ENCODE measurements around the gene MIEN1.
"Not testable (repeated sequence)": the region's sequence is repeated elsewhere in the genome, so short reads cannot be mapped to it uniquely, and the experiment has no call there.

The MIEN1 gene, protein sequence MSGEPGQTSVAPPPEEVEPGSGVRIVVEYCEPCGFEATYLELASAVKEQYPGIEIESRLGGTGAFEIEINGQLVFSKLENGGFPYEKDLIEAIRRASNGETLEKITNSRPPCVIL

DNA sequence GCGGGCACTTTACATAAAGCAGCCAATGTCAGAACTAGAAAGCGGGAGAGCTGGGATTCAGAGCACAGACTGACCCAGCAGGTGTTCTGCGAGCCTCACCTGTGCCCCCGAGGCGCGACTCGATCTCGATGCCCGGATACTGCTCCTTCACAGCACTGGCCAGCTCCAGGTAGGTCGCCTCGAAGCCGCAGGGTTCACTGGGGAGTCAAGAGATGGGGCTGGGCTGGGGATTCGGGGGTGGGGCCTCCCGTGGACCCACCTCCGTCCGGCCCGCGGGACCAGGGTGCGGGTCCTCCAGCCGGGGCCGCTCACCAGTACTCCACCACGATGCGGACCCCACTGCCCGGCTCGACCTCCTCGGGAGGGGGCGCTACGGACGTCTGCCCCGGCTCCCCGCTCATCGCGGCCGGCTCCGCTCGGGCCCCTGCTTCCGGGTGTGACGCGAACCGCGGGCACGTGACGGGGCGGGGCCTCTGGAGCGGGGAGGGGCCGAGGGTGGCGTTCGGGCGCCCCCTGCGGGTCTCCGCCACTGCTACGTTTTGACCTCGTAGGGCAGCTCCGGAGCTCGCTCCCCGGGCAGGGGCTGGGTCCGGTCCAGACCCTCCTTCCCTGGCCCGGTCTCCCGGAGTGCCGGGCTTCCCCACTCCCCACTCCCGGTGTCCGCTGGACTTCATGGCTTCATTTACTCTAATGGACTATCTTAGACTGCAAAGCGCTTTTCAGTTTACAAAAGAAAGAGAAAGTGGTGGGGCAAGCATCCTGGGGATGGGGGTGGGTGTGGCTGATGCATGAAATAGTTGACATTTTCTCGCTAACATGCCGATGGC lies at the start of gene MIEN1:
Gene MIEN1, minus strand, starts transcription at position 438 of the 827 bp plus-strand sequence. Its CDS starts 37 bp downstream, at position 401.
- DNase-seq (ENCODE audit: low read depth): peak; percentile 35

DNA sequence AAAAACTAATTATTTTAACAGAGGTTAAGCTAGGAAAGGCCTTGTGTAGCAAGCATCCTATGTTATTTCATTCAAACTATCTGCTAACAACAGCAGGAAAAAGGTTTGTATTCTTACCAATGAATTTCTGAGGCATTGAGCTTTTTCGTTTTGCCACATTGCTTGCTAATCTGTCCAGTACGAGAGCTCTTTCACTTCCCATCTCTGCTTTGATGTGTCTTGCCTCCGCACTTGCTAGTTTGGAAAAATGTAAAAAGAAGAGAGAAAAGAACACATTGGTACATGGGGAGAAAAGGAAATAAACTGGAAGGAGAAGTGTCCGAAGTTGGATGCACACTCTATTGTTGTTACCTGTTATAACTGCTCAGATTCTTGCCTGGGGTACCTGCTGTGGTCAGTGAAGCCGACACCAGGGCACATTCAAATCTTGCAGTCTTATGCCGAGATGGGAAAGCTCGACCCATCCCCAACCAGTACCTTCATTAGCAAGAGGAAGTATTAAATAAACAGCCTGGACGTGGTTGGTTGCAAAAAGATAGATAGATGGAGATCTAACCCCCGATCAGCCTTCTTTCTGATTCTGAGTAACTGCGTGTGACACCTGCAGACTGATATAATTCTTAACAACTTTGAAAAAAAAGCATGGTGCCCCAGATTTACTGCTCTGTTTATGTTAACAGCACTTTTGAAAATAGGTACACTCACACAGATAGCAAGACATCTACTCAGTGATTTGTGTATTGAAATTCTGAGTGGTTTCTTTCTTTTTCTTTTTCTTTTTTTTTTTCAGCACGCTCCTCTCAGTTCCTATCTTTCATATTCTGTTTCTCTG lies 47.4 kb upstream of the MIEN1 start:
- DNase-seq (ENCODE audit: low read depth): no peak

DNA sequence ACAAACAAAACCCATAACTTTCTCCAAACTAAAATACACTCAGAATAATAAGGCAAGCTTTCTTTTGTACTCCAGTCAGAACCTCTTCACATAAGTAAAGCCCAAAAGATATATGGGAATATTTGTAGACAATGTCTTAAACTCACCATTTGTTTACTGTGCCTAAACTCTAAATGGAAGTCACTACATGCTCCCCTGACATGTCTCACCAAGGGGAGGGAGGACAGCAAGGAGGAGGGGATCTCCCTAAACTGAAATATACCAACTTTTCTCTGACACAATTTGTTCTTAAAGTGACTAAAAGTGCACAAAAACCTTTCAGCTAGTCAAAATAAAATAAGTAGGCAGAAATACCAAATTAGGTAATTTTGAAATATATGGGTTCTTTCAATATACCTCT lies 45.9 kb upstream of the MIEN1 start:
- DNase-seq (ENCODE audit: low read depth): no peak

DNA sequence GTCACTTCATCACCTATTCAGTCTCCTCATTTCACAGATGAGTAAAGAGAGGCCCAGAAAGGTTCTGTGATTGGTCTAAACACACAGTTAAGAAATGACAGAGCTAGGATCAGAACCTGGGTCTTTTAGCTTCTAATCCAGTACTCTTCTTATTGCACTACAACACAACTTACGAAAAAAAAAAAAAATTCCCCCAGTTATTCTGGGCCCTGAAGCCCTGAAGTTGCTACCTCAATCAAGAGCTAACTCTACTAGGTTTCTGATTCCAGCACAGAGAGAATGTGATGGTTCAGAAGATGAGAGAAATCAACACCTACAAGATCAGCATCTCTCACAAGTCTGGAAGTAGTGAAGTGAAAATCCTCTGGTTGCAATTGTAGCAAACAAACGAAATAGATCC lies 44.7 kb upstream of the MIEN1 start:
- no peak for DNase-seq (ENCODE audit: low read depth)

DNA sequence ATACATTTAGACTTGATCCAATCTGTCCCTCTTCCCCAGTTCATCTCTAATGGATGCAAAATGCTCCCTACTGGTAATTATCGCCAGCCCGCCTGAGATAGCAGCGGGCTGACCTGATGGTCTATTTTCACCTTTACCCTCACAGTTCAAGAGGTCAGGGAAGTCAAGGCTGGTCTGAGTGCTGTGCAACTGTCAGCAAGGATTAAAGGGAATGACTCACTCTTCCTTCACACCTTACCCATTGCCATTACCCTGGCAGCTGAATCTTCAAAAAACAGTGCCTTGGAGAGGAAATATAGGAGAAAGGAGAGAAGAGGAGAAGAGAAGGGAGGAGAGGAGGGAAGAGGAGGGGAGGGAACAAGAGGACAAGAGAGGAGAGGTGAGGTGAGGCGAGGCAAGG lies 43.7 kb upstream of the MIEN1 start:
- no peak for DNase-seq (ENCODE audit: low read depth)

DNA sequence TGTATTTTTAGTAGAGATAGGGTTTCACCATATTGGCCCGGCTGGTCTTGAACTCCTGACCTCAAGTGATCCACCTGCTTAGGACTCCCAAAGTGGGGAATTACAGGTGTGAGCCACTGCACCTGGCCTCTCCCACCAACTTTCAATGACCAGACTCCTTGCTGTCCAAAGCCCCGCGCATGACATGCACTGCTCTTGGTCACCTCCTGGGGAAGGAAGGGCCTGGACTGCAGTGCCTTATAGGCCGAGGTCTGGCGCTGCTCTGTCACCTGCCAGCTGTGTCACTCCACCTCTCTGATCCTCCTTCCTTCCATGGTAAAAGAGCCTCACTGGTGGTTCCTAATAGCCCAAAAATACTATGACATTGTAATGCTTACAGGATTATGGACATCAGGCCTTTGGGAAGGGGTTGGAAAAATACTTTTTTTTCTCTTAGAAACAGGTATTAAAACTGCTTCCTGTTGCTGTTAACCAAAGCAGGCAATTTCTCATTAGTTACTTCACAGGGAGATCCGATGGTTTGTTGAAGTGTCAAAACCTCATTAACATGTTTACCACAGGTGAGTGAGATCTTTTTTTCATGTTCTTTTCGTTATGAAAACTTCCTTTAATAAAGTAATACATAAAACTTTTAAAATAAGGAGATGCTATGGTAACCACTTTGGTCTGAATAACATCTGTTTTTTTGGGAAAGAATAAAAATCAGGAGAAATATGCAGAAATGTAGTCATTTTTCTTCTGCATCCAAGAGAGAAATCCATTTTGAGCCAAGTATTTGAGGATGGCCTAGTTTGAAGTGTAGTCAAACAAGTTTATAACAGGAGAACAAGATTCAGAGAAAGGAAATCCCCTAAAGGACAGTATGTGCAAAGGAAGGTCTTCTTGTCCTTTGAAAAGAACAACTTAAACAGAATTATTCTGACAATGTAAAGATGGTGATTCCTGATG lies 42.9 kb upstream of the MIEN1 start:
- no peak for DNase-seq (ENCODE audit: low read depth)

DNA sequence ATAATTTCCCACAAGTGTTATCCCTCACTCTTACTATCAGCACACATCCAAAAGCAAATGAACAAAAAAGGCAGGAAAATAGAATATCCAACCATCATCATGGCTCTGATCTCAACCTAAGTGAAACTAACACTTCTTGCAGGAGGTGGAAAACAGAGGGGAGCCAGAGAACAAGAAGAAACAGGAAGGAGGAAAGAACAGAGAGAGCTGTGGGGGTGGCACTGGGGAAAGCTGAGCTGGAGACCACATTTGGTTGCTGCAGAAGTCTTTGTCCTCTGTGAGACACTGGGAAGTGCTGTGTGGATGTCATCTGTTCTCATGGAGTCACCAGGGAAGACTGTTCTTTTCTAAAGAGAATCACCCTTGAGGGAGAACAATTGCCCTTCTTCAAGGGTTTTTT lies 42.1 kb upstream of the MIEN1 start:
- no peak for DNase-seq (ENCODE audit: low read depth)

DNA sequence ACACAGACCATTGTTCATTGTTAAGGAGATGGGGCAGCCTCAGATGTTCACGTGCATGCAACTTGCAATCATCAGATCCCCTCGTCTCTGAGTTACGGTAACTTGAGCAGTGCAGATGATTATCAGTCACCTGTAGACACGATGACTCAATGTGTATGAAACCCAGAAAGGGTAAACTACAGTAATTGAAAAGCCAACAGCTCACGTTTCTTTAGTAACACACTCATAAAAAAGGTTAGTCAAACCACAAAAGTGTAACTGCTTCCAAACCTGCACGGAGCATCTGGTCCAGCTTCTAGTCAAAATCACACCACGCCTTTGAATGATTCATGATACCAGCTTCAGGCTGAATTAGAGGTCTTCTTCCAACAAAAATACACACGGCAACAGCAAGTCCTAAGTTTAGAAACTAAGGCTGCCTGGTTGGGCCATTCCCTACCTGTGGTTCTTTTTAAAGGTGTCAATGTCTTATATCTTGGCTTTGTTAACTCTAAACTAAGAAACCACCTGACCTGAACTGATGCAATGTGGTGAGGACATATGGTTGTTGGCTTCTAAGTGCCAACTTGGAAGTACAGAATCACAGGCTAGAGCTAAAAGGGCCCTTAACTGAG lies 39.7 kb upstream of the MIEN1 start:
- peak; percentile 68 for DNase-seq (ENCODE audit: low read depth)

DNA sequence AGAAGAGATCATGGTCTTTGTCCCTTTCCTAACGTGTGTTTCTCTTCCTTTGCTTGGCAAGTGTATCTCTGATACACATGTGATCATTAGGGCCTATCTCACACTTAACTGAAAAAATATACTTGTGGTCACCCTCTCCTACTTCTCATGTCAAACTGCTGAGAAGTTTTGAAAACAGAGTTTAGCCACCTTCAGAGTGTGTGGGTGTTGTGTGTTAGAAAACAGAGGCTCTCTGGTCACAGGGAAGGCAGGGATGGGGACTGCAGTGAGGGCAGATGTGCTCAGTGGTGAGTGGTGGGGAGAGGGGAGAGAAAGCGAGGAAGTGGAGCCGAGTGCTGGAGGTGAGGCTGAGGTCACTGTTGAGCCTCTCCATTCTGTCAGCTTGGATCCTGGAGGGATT lies 36.8 kb upstream of the MIEN1 start:
- DNase-seq (ENCODE audit: low read depth): no peak

DNA sequence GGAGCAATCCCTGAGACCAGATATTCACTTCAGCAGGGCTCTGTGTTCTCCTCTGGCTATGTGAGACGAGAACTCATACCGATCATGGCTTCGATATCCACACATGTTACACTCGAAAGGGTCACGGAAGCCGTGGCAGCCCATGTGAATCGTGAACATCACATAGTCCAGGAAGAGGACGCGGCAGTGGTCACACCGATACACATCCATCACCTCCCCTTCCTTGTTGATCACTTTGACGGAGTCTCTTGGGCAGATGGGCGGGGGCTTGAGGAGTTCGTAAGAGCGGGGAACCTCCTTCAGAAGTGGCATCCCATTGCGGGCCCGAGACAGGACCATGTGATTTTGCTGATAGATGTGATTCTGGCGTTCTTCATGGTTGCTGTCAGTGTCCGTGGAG lies 35.4 kb upstream of the MIEN1 start:
- no peak for DNase-seq (ENCODE audit: low read depth)

DNA sequence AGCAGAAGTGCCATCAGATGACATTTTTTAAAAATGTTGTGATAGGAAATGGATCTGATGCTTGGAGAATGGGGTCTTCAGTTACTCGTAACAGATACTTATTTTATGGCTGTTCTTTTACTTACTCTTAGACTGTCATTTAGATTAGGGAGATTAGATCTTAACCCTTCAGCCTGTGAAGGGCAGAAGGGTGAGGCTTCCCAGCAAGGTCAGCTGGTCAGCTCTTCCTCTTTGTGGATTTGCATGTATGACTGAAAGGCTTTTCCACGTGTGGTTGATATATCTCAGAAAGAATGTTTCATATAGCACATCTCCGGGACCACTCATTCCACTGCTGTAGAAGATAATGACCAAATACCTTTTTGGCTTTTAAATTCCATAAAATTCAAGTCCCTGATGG lies 34.8 kb upstream of the MIEN1 start:
- DNase-seq (ENCODE audit: low read depth): no peak

DNA sequence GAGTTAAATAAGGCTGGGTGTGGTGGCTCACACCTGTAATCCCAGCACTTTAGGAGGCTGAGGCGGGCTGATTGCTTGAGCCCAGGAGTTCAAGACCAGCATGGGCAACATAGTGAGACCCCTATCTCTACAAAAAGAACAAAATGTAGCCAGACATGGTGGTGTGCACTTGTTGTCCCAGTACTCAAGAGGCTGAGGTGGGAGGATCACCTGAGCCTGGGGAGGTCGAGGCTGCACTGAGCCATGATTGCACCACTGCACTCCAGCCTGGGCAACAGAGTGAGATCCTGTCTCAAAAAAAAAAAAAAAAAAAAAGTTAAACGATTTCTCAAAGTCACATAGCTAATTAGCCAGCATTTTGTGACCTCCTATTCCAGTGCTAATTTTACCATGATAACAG lies 33.8 kb upstream of the MIEN1 start:
- not testable (repeated sequence) for DNase-seq (ENCODE audit: low read depth)

DNA sequence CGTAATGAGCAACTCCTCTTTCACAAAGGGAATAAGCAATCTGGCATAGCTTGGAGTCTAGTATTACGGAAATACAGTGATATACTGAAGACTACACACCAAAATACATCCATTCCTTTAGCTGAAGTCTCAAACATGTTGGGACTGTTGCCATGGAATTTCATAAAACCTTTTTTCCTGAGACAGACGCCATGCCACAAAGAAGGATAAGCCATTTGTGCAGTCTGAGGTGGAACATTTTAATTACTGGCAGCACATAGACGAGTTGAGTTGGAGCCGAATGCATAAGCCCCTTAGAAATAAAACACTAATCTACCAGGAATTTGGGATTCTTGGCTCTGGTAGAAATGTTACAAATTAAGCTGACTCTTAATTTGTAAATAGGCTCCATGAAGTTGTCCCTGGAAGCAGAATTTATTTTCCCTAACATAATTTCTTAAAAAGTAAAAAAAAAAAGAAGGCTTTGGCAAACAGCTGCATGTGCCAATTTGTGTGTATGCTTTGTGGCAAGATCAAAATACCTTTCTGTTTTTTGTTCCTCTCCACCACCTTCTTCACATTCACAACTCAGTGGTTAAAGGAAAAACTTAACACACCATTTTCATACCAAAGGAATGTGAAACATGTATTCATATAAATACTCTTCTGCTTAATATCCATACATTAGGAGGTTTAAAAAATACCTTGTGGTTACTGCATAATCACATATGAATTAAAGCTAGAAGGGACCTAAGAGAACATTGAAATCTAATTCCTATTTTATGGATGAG lies 32.9 kb upstream of the MIEN1 start:
- DNase-seq (ENCODE audit: low read depth): no peak

DNA sequence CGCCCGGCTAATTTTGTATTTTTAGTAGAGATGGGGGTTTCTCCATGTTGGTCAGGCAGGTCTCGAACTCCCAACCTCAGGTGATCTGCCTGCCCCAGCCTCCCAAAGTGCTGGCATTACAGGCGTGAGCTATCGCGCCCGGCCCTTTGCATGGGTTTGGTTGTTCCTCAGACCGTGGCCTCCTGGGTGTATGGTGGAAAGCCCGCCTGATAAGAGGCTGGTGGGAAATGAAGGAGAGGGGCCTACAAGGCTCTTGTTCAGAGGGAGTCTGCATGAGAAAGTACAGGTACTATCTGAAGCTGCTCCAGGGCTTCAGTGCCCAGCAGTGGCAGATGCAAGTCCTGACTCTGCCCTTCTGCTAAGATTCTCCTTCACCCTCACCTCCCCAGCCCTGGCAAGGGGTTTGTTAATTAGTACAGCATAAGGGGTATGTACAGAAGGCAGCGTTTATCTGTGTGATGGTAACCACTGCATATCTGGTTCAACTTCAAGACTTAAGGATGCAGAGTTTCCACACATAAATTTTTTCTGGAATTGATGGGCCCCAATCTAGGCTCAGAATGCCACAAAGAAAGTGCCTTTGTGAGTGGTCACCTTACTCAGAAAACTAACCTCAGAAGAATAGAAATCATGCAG lies 31.6 kb upstream of the MIEN1 start:
- no peak for DNase-seq (ENCODE audit: low read depth)

DNA sequence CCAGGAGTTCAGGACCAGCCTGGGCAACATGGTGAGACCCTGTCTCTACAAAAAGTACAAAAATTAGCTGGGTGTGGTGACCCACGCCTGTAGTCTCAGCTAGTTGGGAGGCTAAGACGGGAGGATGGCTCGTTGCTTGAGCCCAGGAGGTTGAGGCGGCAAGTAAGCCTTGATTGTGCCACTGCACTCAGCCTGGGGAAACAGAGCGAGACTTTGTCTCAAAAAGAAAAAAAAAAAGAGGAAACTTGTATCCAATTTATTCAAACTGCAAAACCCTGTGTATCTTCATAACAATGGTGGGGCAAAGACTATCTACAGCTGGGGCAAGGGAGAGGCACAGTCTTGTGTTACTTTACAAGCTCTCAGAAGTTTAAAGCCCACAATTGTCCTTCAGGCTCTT lies 28.9 kb upstream of the MIEN1 start:
- DNase-seq (ENCODE audit: low read depth): no peak

DNA sequence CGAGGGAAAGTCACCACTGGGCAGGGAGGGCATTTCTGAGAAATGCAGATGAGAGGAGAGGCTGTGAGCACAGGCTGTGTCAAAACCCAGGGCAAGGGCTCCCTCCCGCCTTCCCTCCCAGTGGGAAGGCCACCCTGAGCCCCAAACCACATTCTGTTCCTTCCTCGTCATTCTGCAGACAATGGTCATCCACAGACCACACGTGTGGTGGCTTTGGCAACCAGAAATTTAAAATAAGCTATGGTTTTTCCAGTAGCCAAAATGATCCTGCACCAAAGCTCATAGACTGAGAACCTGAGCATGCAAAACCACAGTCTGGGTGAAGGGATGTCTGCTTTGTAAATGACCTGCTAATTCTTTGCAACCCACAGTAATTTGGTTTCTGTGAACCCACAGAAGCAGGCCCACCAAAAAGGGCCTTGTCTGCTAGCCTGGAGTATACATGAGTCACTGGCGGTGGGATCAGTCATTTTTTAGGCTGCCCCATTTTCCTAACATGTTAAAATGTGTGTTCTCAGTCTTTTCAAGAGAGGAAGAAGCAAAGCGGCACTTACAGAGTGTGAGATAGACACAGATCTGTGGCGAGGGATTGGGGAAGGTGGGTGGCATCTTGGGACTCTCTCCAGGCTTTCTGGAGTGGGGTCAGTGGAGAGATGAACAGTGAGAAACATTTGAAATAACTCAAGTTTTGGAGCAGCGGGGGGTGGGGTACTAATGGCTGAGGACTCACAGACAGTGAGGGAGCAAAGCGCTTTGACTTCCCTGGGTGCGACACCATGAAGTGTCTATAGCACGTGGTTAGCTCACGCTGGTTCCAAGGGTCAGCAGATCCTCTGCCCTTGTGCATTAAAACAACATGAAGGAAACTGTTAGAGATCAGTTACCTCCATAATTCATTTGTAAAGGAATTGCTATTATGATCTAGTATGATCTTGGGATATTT lies 27.9 kb upstream of the MIEN1 start:
- DNase-seq (ENCODE audit: low read depth): no peak

DNA sequence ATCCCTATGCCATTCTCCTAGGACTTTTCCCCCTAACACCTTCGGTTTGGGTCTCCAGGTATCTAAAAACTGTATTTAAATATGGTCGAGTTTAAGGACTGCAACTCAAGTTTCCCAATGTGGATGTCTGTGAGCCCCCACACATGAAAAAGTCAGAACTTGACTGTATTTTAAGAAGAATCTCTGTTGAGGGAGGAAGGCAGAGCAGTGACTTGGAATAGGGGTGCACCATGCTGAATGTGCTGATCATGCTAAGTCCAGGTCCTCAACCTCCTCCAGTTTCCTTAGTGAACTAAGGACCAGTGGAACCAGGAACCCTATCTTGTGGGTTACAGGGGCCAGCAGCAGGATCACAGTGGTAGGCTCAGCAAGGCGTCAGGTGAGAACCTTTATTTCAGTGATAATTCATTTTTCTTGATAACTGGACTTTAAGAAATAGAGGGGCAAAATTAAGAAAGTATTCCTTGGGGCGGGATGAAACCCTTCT lies 26.9 kb upstream of the MIEN1 start:
- DNase-seq (ENCODE audit: low read depth): no peak

DNA sequence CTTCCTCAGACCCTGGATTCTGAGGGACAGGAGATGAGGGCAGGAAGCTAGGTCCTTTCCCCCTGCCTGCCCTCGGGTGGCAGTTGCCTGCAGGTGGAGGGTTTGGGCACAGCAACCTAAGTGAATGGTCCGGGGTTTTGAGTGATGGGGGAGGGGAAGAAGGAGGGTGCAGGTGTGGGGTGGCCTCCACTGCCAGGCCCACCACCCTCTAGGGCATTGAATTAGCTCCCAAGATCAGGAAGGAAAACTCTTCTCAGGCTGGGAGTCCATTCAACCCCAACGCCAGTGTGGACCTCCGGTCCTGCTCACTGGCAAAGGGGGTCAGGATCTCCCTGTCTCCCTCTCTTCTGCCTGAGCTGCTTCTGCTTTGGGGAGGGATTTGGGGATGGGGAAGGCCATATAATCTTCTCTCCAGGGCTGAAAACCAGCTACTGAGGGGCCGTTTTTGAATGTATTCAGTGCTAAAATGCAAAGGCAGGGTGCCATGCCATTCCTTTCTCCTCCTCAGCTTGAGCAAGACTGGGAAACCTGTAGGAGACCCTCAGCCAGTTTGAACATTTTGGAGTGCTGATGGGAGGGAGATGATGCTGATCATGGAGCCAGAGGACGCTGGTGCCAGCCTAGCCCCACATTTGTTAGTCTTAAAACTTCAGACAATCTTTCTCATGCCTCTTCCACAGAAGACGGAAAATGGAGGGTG lies 26.2 kb upstream of the MIEN1 start:
- no peak for DNase-seq (ENCODE audit: low read depth)

Measured in HS-5 (cell line).